Measurements from ENCODE around the gene VAV3.

Gene VAV3

GRCh38 chr1:107794571-107794970 lies 170.4 kb downstream of the VAV3 start:
- DNase-seq = no peak

GRCh38 chr1:107793896-107794453 lies 171.0 kb downstream of the VAV3 start:
- DNase-seq = no peak

DNA sequence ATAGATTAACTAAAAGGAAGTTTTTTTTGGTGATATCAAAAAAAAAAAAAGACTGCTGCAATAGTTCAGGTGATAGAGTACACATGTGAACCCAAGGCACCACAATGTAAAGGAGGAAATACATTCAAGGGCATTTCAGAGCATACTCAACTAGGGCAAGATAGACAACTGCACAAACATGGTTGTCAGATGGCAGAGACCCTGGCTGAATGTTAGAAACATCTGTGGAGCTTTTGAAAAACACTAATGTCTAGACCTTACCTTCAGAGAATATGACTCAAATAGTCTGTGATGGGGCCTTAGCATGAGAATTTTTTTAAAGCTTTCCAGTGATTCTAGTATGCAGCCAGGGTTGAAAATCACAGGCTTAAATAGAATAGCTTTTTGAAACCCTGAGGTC lies 173.6 kb downstream of the VAV3 start:
- DNase-seq = no peak

- no peak for DNase-seq
Observed at GRCh38 chr1:107789817-107790524, 175.0 kb downstream of the VAV3 start.

- no peak for DNase-seq
Observed at GRCh38 chr1:107788206-107789202, 176.5 kb downstream of the VAV3 start.

DNA sequence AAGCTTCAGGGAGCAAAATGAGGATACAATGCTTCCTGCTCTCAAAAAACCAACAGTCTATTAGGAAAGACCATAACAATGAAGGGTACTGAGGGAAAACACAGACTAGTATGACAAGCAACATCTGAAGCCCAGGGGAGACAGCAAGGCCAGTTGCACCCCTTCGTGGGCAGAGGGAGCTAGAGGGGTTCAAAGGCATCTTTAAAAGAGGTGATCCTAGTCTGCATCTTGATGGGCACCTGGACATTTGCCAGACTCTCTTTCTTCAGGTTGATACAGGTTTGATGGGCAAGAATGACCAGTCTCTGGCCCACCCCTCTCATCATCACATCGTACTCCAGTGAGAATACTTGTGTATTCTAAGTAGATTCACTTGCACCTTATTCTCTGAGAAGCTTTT lies 177.7 kb downstream of the VAV3 start:
- DNase-seq = no peak

DNA sequence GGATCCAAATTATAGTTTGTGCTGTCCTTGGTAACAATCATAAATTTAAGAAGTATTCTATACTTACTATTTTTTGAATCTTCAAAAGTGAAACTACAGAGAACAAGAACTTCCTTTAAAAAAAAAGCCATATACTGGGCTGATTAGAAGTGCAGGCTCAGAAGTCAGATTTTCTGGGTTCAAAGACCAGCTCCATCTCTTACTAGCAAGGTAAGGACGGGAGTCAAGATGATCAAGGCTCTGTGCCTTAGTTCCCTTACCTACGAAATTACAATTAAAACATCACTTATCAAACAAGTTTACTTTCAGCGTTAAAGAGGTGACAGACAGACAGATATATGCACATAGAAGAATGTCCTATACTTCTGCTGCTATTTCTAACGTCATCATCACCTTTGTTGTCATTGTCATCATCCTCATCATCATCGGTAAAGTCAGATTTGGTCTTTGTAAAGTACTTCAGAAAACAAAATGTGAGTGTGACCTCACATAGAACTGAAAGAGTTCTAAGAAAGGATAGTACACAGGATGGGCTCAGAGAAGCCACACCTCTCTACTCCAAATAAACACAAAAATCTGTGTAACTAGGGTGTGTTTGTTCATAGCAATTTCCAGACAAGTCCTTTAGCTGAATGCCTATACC lies 178.7 kb downstream of the VAV3 start:
- DNase-seq = no peak

- no peak for DNase-seq
Observed at GRCh38 chr1:107785496-107786202, 179.3 kb downstream of the VAV3 start.

GRCh38 chr1:107782217-107782845 lies 182.6 kb downstream of the VAV3 start:
- DNase-seq = peak in 5 of 56 donors; percentile 1 to 43 (median 6)

DNA sequence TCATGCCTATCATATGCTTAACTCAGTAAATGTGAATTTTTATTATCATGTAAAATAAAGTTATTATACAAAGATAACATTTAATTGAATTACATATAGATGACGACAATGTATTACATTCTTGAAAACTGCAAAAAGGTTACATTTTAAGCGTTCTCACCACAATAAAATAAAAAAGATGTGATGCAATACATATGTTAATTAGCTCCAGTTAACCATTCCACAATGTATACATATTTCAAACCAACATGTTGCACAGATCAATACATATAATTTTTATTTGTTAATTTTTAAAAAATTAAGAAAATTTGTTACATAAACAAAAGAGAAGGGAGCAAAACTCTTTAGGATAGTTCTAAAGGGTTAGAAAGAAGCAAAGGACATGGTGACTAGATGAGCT lies 183.7 kb downstream of the VAV3 start:
- no peak for DNase-seq

DNA sequence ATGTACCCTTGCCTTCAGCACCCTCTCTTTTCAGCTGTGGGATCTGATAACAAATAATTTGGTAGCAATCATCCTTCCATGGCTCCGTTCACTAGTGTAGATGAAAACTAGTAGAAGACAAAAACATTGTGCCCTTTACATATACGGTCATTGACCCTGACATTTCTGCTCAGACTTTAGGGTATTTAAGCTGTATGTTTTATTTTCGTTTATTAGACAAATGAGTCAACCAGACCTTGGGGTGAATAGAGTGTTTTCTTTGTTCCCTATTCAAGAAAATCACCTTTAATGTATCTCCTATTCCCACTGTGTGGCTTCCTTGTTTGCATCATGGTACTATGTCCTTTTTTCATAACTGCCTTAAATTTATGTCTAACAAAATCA lies 187.3 kb downstream of the VAV3 start:
- DNase-seq = no peak

DNA sequence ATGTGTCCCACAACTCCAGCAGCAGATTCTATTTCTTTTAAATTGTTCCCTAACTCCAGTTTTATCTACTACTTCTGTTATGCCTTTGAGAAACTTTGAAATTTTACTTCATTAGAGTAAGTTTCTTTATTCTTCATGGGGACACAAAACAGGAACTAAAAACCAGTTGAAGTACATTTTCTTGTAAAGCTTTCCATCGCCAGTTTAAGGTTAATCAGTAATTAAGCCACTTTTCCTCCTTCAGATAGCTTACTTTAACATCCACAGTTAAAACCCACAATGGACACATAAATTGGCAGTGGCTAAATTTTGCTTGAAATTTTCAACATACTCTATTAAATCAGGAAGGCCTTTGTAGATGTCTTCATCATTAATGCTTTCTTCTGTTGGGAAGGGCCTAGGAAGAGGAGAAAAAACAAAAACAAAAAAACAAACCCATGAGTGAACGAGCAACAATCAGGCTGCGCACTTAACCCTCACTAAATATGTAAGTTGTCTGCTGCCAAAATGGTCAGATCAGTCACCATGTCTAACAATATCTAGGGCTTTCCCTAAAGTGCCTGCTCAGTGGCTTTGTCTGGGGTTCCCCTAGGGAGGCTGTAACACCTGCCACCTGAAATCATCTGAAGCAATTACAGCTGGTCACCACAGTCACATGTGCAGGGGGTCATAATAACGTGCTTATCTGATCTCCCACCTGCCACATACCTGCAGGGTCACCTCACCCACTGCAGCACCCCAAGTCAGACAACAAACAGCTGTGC lies 187.9 kb downstream of the VAV3 start:
- no peak for DNase-seq

GRCh38 chr1:107771377-107771776 lies 193.6 kb downstream of the VAV3 start:
- DNase-seq = no peak

- no peak for DNase-seq
Observed at GRCh38 chr1:107767156-107767582, 197.8 kb downstream of the VAV3 start.

- no peak for DNase-seq
Observed at GRCh38 chr1:107766533-107766932, 198.4 kb downstream of the VAV3 start.

DNA sequence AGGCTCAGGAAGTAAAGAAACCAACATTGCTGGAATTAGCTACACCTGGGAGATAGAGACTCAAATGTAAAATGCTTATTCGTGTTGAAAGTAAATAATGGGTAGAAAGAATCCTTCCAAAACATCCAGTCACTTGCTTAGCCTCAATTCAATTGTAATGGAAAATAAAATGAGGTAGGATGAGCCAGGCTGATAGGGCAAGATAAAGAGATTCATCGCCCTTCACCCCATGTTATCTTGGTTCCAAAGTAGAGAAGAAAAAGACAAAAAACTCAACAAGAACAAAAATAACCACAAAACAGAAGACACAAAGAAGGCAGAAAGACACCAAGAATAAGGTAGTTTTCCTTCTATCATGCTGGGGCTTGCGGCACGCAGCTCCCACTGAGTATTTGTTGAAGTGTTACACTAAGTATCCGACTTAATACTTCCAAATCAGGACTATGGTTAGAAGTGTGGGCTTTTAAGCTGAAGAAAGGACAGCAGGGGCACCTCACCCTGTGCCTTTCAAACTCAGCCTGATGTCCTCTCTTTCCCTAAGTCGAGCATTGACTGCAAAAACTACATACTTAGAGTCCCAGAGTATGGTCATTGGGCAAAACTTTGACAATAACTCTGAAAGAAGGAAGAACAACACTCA lies 202.1 kb downstream of the VAV3 start:
- DNase-seq = no peak

- no peak for DNase-seq
Observed at GRCh38 chr1:107760065-107760464, 204.9 kb downstream of the VAV3 start.

DNA sequence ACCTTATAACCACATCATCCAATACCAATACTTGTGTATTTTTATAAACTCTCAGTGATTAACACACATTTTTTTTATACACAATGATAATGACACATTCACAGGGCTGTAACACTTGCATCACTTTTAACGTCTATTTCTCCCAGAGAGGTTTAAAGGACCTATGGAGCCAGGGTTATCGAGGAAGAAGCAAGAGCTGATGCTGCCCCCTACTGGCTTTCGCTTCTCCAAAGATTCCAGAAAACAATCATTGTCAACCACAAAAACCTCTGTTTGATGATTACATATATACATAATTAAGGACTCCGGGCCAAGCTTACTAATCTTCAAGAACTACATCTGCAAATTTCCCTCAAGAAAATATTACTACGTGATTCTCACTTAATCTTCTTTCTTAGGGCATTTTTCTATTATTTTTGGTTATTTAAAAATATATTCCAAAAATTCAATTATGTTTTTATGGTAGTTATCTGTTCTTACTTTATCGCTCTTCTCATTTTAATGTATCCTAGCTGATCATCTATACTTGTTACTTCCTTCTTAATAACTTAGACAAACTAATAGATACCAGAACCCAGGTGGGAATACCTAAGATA lies 214.5 kb downstream of the VAV3 start:
- DNase-seq = peak in 27 of 56 donors; percentile 0 to 65 (median 15)

DNA sequence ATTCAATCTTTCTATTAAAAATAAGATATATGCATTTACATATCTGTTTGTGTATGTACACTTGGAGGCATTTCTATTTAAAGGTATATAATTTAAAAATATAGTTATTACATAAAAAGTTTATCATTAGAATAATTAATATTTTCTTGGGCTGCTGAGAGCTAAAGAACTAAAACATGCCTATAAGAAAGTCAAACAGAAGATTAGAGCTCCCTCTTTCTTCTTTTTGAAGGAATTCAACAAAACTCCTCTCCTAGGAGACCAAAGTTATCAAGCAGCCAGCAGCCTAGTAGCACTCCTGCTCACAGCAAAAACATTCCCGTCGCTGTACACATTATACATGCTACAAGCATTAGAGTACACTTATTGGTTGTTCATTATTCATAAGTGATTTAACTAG lies 216.4 kb downstream of the VAV3 start:
- DNase-seq = peak in 2 of 56 donors; percentile 1 to 2

Measured in amygdala (tissue), 56 donors.